ENCODE results near the gene NFATC3.

NFATC3 gene

DNA sequence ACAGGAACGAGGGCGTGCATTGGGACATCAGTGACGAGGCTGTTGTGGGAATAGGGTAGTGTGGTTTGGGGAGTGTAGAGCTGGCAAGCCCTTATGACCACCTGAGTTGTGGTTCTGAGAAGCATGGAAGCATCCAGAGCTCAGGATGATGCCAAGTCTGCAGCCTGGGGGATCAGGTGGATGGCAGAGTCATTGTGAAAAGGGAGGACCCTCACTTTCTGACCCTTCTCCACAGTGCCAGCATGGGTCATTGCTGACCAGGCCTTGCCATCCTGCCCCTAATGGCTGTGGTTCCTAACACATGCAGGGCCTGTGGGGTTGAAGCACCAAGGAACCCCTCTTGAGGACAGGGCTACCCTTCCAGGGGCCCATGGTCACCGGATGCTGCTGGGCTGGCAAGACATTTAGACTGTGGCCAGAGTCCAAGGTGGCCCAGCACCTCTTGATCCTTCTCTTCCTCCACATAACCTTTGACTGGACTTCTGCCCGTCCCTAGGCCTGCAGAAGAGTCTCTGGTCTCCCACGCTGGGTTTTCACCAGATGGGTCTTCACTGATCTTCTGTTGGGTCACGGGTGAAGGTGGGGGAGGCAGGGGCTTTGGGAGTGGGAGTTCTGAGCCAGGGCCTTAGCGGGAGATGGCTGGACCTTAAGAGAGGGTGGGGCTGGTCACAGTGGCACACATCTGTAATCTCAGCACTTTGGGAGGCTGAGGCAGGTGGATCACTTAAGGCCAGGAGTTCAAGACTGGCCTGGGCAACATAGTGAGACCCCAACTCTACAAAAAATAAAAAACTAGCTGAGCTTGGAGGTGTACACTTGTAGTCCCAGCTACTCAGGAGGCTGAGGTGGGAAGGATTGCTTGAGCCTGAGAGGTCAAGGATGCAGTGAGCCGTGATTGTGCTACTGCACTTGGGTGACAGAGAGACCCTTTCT lies 158.0 kb downstream of the NFATC3 start:
- TF ChIP-seq, protein P1, sequence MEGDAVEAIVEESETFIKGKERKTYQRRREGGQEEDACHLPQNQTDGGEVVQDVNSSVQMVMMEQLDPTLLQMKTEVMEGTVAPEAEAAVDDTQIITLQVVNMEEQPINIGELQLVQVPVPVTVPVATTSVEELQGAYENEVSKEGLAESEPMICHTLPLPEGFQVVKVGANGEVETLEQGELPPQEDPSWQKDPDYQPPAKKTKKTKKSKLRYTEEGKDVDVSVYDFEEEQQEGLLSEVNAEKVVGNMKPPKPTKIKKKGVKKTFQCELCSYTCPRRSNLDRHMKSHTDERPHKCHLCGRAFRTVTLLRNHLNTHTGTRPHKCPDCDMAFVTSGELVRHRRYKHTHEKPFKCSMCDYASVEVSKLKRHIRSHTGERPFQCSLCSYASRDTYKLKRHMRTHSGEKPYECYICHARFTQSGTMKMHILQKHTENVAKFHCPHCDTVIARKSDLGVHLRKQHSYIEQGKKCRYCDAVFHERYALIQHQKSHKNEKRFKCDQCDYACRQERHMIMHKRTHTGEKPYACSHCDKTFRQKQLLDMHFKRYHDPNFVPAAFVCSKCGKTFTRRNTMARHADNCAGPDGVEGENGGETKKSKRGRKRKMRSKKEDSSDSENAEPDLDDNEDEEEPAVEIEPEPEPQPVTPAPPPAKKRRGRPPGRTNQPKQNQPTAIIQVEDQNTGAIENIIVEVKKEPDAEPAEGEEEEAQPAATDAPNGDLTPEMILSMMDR (IDR thresholded peaks at IDR 0.05; ENCODE audit: low read depth, low read length), result no peak
- no peak for DNase-seq (ENCODE audit: extremely low read depth, low read depth)

DNA sequence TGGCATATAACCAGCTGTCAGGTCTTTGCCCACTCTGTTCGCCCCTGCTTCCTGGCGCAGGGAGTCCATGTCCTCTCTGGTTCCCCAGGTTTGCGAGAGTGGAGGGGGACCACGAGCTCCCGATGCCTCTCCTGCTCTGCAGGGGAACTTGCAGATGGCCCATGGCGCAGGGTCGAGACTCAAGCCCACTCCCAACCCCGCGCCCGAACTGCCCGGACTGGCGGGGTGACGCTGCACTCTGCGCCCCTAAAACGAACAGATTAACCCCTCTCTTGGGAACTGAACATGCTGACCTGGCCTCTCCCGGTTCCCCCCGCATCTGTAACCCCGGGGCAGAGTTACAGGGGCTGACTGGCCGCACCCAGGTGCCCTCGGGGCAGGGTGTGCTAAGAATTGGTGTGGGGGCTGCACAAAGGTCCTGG lies 159.3 kb downstream of the NFATC3 start:
- TF ChIP-seq, protein P1 (IDR thresholded peaks at IDR 0.05; ENCODE audit: low read depth, low read length), result no peak
- no peak for DNase-seq (ENCODE audit: extremely low read depth, low read depth)

DNA sequence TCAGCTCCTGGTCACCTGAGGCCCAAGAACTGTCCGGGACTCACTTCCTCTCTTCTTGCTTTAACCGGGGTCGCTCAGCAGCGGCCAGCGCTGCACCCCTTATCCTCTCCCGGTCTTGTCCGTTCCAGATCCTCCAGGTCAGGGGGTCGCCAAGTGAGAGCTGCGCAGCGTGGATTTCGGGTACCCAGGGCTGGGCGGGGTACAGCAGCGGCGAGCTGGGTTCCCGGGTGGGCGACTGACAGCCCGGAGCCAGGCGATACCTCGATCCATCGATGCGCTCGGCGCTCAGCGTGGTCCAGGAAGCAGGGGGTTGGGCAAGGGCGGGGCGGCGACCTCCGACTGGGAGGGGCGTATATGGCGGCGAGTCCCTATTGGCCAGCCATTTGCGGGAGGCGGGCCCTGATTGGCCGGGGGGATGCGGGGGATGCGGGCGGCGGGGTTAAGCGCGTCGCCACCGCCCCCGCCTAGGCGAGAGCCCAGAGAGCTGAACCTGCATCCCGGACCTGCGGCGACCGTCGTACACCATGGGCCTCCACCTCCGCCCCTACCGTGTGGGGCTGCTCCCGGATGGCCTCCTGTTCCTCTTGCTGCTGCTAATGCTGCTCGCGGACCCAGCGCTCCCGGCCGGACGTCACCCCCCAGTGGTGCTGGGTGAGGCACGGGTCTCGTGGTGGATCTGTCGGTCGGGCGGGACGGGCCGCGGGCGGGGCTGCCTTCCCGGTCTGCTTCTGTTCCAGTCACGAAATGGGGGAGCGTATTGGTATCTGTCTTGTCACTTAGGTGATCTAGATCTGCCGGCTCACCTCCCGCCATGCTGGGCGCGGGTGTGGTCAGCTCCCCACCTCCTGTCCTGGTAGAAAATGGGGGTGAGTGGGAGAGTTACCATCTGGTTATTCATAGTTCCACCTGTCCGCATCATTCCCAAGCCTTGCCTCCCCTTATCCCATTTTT lies 160.0 kb downstream of the NFATC3 start, which contains the start of gene PLA2G15:
Gene PLA2G15 (plus strand): TSS at position 471 of the 951 bp plus-strand sequence. CDS start 54 bp downstream, at position 525.
- TF ChIP-seq, protein P1 (IDR thresholded peaks at IDR 0.05; ENCODE audit: low read depth, low read length), result no peak
- DNase-seq (ENCODE audit: extremely low read depth, low read depth), result peak; percentile 89

DNA sequence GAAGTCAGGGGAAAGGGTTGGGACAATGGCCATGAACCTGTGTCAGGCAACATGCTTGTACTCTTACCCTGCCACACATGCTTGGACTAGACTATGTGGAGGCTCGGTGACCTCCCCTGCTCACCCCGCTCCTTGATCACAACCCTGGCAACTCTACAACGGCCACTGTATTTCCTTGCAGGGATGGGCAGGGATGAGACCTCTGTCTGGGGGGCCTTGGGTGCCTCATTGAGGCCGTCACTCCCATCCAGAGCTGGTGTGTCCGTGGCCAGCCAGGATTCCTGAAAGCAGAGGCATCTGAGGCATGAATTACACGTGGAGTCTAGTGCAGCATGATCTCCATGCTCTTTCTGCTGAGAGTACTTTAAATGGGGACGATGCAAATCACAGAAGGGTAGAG lies 161.0 kb downstream of the NFATC3 start:
- DNase-seq (ENCODE audit: extremely low read depth, low read depth), result no peak

DNA sequence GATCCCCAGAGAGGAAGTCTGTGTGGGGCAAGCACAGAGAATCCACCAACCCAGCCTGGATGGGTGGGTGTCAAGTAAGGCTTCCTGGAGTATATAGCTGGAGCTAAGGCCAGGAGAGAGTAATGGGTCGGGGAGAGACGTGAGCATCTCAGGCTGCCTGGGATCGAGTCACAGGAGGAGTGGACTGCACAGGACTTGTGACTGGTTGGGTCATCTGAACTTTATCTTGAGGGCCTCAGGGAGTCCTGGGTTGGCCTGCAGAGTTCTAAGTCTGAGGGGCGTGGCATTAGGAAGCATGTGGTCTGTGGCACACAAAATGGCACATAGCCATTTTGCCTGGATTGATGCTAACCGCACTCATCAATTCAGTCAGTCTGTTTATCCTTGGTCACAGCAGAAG lies 161.5 kb downstream of the NFATC3 start:
- TF ChIP-seq, protein P1 (IDR thresholded peaks at IDR 0.05; ENCODE audit: low read depth, low read length), result no peak
- no peak for DNase-seq (ENCODE audit: extremely low read depth, low read depth)

More for the DNA sequence above, 161.0 kb downstream of the NFATC3 start:
- TF ChIP-seq, protein P1 (IDR thresholded peaks at IDR 0.05; ENCODE audit: low read depth, low read length), result no peak

DNA sequence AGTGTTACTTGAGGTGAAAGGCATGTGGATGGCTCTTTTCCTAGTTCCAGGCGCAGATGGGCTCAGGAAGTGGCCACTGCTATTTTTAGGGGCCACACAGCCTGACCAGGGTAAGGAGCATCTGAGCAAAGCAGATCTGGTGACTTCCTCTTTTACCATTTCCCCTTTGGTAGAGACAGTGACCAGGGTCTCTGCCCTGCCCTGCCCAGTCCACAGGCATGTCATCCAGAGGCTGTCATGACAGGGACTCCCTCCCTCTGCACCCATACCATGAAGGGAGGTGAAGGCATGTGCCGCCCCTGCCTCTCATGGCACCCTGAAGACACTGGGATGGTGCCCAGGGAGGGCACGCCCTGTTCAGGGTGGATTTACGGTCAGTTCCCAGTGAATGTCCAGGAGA lies 162.2 kb downstream of the NFATC3 start:
- no peak for DNase-seq (ENCODE audit: extremely low read depth, low read depth)
- TF ChIP-seq, protein P1 (IDR thresholded peaks at IDR 0.05; ENCODE audit: low read depth, low read length), result no peak

All from AG09319 (cell line).